Left lung (tissue), 10 donors: ENCODE measurements around the gene SPEF2. TPM values are rescaled to one million over a fixed set of nuclear protein-coding genes. Genes with fewer than 3 reads are reported as not detected.

Experiments
- ATAC-seq: fragments of 200-7000 bp; cut with Tn5 transposase; one replicate; pipeline ENCODE4 v1.9.1; 2020; ENCODE audit warnings: moderate library complexity
- DNase-seq, 4 donors: peaks; one replicate each; pipeline ENCODE4 v3.0.0-alpha.2; 2013 to 2020
- H3K27ac ChIP-seq, 2 donors: fragments of 200-600 bp; sonication (generic) in 1 of 2; one replicate each; pipeline versions ENCODE4 v1.5.0 to v1.8.0; 2020 to 2021
- H3K27me3 ChIP-seq, 2 donors: fragments of 200-600 bp; sonication (generic) in 1 of 2; one replicate each; pipeline versions ENCODE4 v1.5.0 to v1.8.0; 2020 to 2021
- H3K36me3 ChIP-seq, 2 donors: fragments of 200-600 bp; sonication (generic) in 1 of 2; one replicate each; pipeline versions ENCODE4 v1.5.0 to v1.8.0; 2020 to 2021
- H3K4me1 ChIP-seq, 2 donors: fragments of 200-600 bp; one replicate each; pipeline ENCODE4 v1.8.0; 2021
- H3K4me3 ChIP-seq, 2 donors: fragments of 200-600 bp; sonication (generic) in 1 of 2; one replicate each; pipeline versions ENCODE4 v1.5.0 to v1.8.0; 2020 to 2021; ENCODE audit warnings: mild to moderate bottlenecking in 1 of 2
- H3K9me3 ChIP-seq, 2 donors: fragments of 200-600 bp; sonication (generic) in 1 of 2; one replicate each; pipeline versions ENCODE4 v1.5.0 to v1.8.0; 2020 to 2021
- intact Hi-C, 2 donors: fragments of 100-400 bp; cut with DNase I; formaldehyde crosslinking; loops; one replicate each; pipeline versions ENCODE4 v1.11.2 to v1.14.2; 2022
- polyA plus RNA-seq, 6 donors: library from polyadenylated mRNA; unstranded; fragments of 120-200 nt; gene quantifications; one replicate each; pipeline ENCODE4 v1.2.1, GENCODE V29; 2013; ENCODE audit not compliant: insufficient read length in 6 of 6
- total RNA-seq, 2 donors: library from RNA; stranded (reverse); fragmentation: NEBNext Ultra II Directional; extraction: Animal tissue kit (Norgen Biotek cat#: 25700); gene quantifications; one replicate each; pipeline ENCODE4 v1.2.1, GENCODE V29; 2021
- TF ChIP-seq, protein P1 (sequence below), 2 donors: fragments of 200-600 bp; sonication (generic) in 1 of 2; IDR thresholded peaks; one replicate each; pipeline versions ENCODE4 v1.5.0 to v1.8.0; 2021; ENCODE audit warnings: antibody characterized with exemption in 2 of 2
- donor health status: DM: no; HTN: yes; CAD: no.
- donor health status: DM: no; HTN: no; CAD: no.

SPEF2 gene
- total and polyA plus RNA-seq, 8 donors: 5.8 to 51.5 (median 43.0) TPM

DNA sequence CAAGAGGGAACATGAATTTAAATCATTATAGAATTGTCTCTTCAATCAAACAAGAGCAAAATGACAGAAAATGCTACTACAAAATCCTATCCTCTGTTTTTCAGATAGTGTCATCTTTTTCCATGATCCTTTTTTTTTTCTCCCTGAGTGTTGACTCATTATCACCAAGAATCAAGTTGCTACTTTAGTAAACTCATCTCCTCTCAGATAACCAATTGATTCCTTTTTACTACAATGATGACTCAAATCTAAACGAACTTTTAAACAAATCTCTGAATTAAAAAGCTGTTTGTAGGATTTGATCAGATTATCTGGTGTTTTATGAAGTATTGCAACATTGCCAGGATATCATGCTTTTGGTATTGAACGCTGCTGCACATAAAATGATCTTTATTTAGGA is 215.1 kb downstream of the SPEF2 start:
- no peak overlapping the region for H3K27ac ChIP-seq
- H3K27me3 ChIP-seq: no peaks in the 10 kb centered on the region
- no peaks in the 10 kb centered on the region for H3K36me3 ChIP-seq
- ATAC-seq: no peak
- TF ChIP-seq, protein P1, sequence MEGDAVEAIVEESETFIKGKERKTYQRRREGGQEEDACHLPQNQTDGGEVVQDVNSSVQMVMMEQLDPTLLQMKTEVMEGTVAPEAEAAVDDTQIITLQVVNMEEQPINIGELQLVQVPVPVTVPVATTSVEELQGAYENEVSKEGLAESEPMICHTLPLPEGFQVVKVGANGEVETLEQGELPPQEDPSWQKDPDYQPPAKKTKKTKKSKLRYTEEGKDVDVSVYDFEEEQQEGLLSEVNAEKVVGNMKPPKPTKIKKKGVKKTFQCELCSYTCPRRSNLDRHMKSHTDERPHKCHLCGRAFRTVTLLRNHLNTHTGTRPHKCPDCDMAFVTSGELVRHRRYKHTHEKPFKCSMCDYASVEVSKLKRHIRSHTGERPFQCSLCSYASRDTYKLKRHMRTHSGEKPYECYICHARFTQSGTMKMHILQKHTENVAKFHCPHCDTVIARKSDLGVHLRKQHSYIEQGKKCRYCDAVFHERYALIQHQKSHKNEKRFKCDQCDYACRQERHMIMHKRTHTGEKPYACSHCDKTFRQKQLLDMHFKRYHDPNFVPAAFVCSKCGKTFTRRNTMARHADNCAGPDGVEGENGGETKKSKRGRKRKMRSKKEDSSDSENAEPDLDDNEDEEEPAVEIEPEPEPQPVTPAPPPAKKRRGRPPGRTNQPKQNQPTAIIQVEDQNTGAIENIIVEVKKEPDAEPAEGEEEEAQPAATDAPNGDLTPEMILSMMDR (IDR thresholded peaks at IDR 0.05): no peak
- no peak for DNase-seq
- H3K9me3 ChIP-seq: no peaks in the 10 kb centered on the region
- no peaks in the 10 kb centered on the region for H3K4me1 ChIP-seq
- no peak overlapping the region for H3K4me3 ChIP-seq
- intact Hi-C loops: no loop called here

GRCh38 chr5:35833224-35833623 is 215.6 kb downstream of the SPEF2 start:
- no peaks in the 10 kb centered on the region for H3K9me3 ChIP-seq

GRCh38 chr5:35835796-35836742 is 218.4 kb downstream of the SPEF2 start:
- Histone ChIP-seq H3K4me1 (no peaks in the 10 kb centered on the region), H3K9me3 (no peaks in the 10 kb centered on the region), H3K4me3 (no peak overlapping the region), H3K36me3 (no peaks in the 10 kb centered on the region), H3K27me3 (no peaks in the 10 kb centered on the region), H3K27ac (no peak overlapping the region)
- TF ChIP-seq, protein P1 (IDR thresholded peaks at IDR 0.05): no peak
- DNase-seq (no peak), ATAC-seq (no peak)
- intact Hi-C loops: no loop called here

More at GRCh38 chr5:35833224-35833623, 215.6 kb downstream of the SPEF2 start:
- intact Hi-C loops: no loop called here
- Histone ChIP-seq H3K36me3 (no peaks in the 10 kb centered on the region), H3K27me3 (no peaks in the 10 kb centered on the region), H3K4me3 (no peak overlapping the region), H3K27ac (no peak overlapping the region), H3K4me1 (no peaks in the 10 kb centered on the region)
- no peak for ATAC-seq
- DNase-seq: no peak
- TF ChIP-seq, protein P1 (IDR thresholded peaks at IDR 0.05): no peak

- no peak overlapping the region for H3K4me3 ChIP-seq
These were observed 220.8 kb downstream of the SPEF2 start for GRCh38 chr5:35838370-35839042.

More at GRCh38 chr5:35838370-35839042, 220.8 kb downstream of the SPEF2 start:
- ATAC-seq (no peak), DNase-seq (no peak)
- H3K4me1 ChIP-seq: no peaks in the 10 kb centered on the region
- intact Hi-C loops: no loop called here
- TF ChIP-seq, protein P1 (IDR thresholded peaks at IDR 0.05): no peak
- H3K27ac ChIP-seq: no peak overlapping the region
- H3K27me3 ChIP-seq: no peaks in the 10 kb centered on the region
- H3K36me3 ChIP-seq: no peaks in the 10 kb centered on the region
- H3K9me3 ChIP-seq: no peaks in the 10 kb centered on the region
